H9 (cell line): ENCODE data around the gene AMZ2. TPM values are rescaled to one million over a fixed set of nuclear protein-coding genes. Genes with fewer than 3 reads are reported as not detected.

Source experiments
- DNase-seq: peaks from one replicate; pipeline ENCODE4 v3.0.0-alpha.2; 2017
- H2AFZ ChIP-seq: one replicate; pipeline ENCODE4 v1.6.1; 2013; ENCODE audit warnings: mild to moderate bottlenecking, low read length, control low read depth, moderate library complexity
- H2AK5ac ChIP-seq: 2 replicates; pipeline ENCODE4 v1.6.1; 2013; ENCODE audit warnings: low read length, control low read depth, mixed read lengths; ENCODE audit not compliant: insufficient read length
- H2BK120ac ChIP-seq: one replicate; pipeline ENCODE4 v1.6.1; 2013; ENCODE audit warnings: low read depth, mild to moderate bottlenecking, low read length, control low read depth, inconsistent platforms; ENCODE audit not compliant: poor library complexity, severe bottlenecking
- H2BK12ac ChIP-seq: 2 replicates; pipeline ENCODE4 v1.6.1; 2013; ENCODE audit warnings: low read length, control low read depth, mixed read lengths, low read depth; ENCODE audit not compliant: insufficient read length
- H2BK15ac ChIP-seq: 2 replicates; pipeline ENCODE4 v1.6.1; 2013; ENCODE audit warnings: low read depth, low read length, control low read depth
- H2BK20ac ChIP-seq: one replicate; pipeline ENCODE4 v1.6.1; 2013; ENCODE audit warnings: low read depth, mild to moderate bottlenecking, low read length, control low read depth, inconsistent platforms; ENCODE audit not compliant: poor library complexity, severe bottlenecking
- H2BK5ac ChIP-seq: 2 replicates; pipeline ENCODE4 v1.6.1; 2013; ENCODE audit warnings: low read length, control low read depth, mixed read lengths; ENCODE audit not compliant: insufficient read length
- H3K14ac ChIP-seq: 2 replicates; pipeline ENCODE4 v1.6.1; 2013; ENCODE audit warnings: low read length, control low read depth; ENCODE audit not compliant: insufficient read depth
- H3K18ac ChIP-seq: 2 replicates; pipeline ENCODE4 v1.6.1; 2013; ENCODE audit warnings: low read depth, mild to moderate bottlenecking, mixed read lengths, low read length, control low read depth; ENCODE audit not compliant: insufficient read length
- H3K23ac ChIP-seq: 2 replicates; pipeline ENCODE4 v1.6.1; 2013; ENCODE audit warnings: low read length, control low read depth, mixed read lengths, low read depth; ENCODE audit not compliant: insufficient read length
- H3K23me2 ChIP-seq: 2 replicates; pipeline ENCODE4 v1.6.1; 2013; ENCODE audit warnings: low read depth, mild to moderate bottlenecking, mixed read lengths, low read length, control low read depth; ENCODE audit not compliant: insufficient read length, poor library complexity, severe bottlenecking
- H3K27ac ChIP-seq: 2 replicates; pipeline ENCODE4 v1.5.1; 2013; ENCODE audit warnings: low read length, control low read depth, mixed read lengths, low read depth; ENCODE audit not compliant: insufficient read length
- H3K27me3 ChIP-seq: 2 replicates; pipeline ENCODE4 v1.6.1; 2013; ENCODE audit warnings: low read length, control low read depth, inconsistent platforms; ENCODE audit not compliant: insufficient read depth
- H3K4ac ChIP-seq: 2 replicates; pipeline ENCODE4 v1.6.1; 2013; ENCODE audit warnings: low read depth, mild to moderate bottlenecking, control low read depth, inconsistent platforms, low read length, moderate library complexity
- H3K4me1 ChIP-seq: 2 replicates; pipeline ENCODE4 v1.6.1; 2013; ENCODE audit warnings: low read length, control low read depth, inconsistent platforms; ENCODE audit not compliant: insufficient read depth
- H3K4me2 ChIP-seq: 2 replicates; pipeline ENCODE4 v1.6.1; 2013; ENCODE audit warnings: low read length, control low read depth, mixed read lengths; ENCODE audit not compliant: insufficient read length, insufficient read depth
- H3K56ac ChIP-seq: 2 replicates; pipeline ENCODE4 v1.6.1; 2013; ENCODE audit warnings: low read depth, mild to moderate bottlenecking, mixed read lengths, low read length, control low read depth; ENCODE audit not compliant: insufficient read length
- H3K79me1 ChIP-seq: 2 replicates; pipeline ENCODE4 v1.6.1; 2013; ENCODE audit warnings: low read depth, mild to moderate bottlenecking, moderate library complexity, low read length, control low read depth, inconsistent platforms; ENCODE audit not compliant: insufficient read depth, poor library complexity, severe bottlenecking
- H3K79me2 ChIP-seq: 2 replicates; pipeline ENCODE4 v1.6.1; 2013; ENCODE audit warnings: low read length, control low read depth, inconsistent platforms; ENCODE audit not compliant: insufficient read depth
- H3K9ac ChIP-seq: 2 replicates; pipeline ENCODE4 v1.6.1; 2013; ENCODE audit warnings: low read length, control low read depth, mixed read lengths; ENCODE audit not compliant: insufficient read length; ENCODE audit errors: extremely low read depth
- H3K9me3 ChIP-seq: one replicate; pipeline ENCODE4 v1.6.1; 2013; ENCODE audit warnings: low read depth, low read length, inconsistent platforms; ENCODE audit not compliant: control insufficient read depth
- H3T11ph ChIP-seq: one replicate; pipeline ENCODE4 v1.6.1; 2013; ENCODE audit warnings: mild to moderate bottlenecking, low read length, control low read depth, inconsistent platforms
- H4K20me1 ChIP-seq: one replicate; pipeline ENCODE4 v1.6.1; 2013; ENCODE audit not compliant: control insufficient read depth, insufficient read length, insufficient read depth
- H4K5ac ChIP-seq: 2 replicates; pipeline ENCODE4 v1.6.1; 2013; ENCODE audit warnings: low read depth, mild to moderate bottlenecking, mixed read lengths, low read length, control low read depth; ENCODE audit not compliant: insufficient read length
- H4K8ac ChIP-seq: replicated peaks from 2 replicates; pipeline ENCODE4 v1.6.1; 2013; ENCODE audit warnings: low read length, control low read depth, mixed read lengths, low read depth; ENCODE audit not compliant: insufficient read length
- H4K91ac ChIP-seq: 2 replicates; pipeline ENCODE4 v1.6.1; 2013; ENCODE audit warnings: low read depth, mild to moderate bottlenecking, moderate library complexity, mixed read lengths, low read length, control low read depth; ENCODE audit not compliant: insufficient read length
- H3K27ac Mint-ChIP-seq, 3 experiments: 2 replicates in 2 of 3; 3 replicates in 1 of 3; pipeline ENCODE4 v1.8.0; 2020 to 2021; ENCODE audit warnings: mixed read lengths in 3 of 3, mild to moderate bottlenecking in 1 of 3, moderate library complexity in 1 of 3
- H3K27me3 Mint-ChIP-seq: 2 replicates; pipeline ENCODE4 v1.8.0; 2021; ENCODE audit warnings: low read depth, mild to moderate bottlenecking, moderate library complexity, mixed read lengths
- H3K36me3 Mint-ChIP-seq, 3 experiments: 2 replicates in 2 of 3; 3 replicates in 1 of 3; pipeline ENCODE4 v1.8.0; 2020 to 2021; ENCODE audit warnings: low read depth in 3 of 3, mixed read lengths in 3 of 3; ENCODE audit not compliant: insufficient read depth in 1 of 3
- H3K4me1 Mint-ChIP-seq, 2 experiments: 2 replicates each; pipeline ENCODE4 v1.8.0; 2020; ENCODE audit warnings: mixed read lengths in 2 of 2
- H3K4me3 Mint-ChIP-seq, 2 experiments: 2 replicates in 1 of 2; 3 replicates in 1 of 2; pipeline ENCODE4 v1.8.0; 2020 to 2021; ENCODE audit warnings: mild to moderate bottlenecking in 2 of 2, mixed read lengths in 2 of 2, moderate library complexity in 1 of 2
- H3K9me3 Mint-ChIP-seq, 2 experiments: 2 replicates in 1 of 2; 3 replicates in 1 of 2; pipeline ENCODE4 v1.8.0; 2020; ENCODE audit warnings: mild to moderate bottlenecking in 2 of 2, mixed read lengths in 2 of 2, moderate library complexity in 1 of 2
- CTCF ChIP-seq: fragments of 200-600 bp; sonication (generic); conservative IDR thresholded peaks from 3 replicates; pipeline ENCODE4 v1.8.0; 2021; ENCODE audit warnings: antibody characterized with exemption, mild to moderate bottlenecking
- WGBS: extraction: QIAGEN DNeasy Blood & Tissue Kit; methylation state at CpG from one replicate; pipeline ENCODE4 v1.1.7; 2013; ENCODE audit warnings: missing lambda C conversion rate, low lambda C conversion rate, mixed read lengths; ENCODE audit not compliant: insufficient read length; ENCODE audit errors: extremely low coverage; 5-methylcytosine and 5-hydroxymethylcytosine counted together
- total RNA-seq: library from RNA; stranded (reverse); gene quantifications from 2 replicates; pipeline ENCODE4 v1.2.1, GENCODE V29; 2021

AMZ2 gene
- total RNA-seq, 1 experiment from 2014 or later, result 82.6 TPM

GRCh38 chr17:68248891-68249290 is 1.0 kb downstream of the AMZ2 start:
- Histone ChIP-seq H3K27ac (no peak overlapping the region), H3K9ac (no peak overlapping the region), H2BK120ac (no peak overlapping the region)

More at GRCh38 chr17:68248891-68249290, 1.0 kb downstream of the AMZ2 start:
- H3K4me1 ChIP-seq, result no peaks in the 10 kb centered on the region
- H4K20me1 ChIP-seq, result peaks cover 3% of the 10 kb centered on the region
- H2BK5ac ChIP-seq, result no peak overlapping the region
- H2AFZ ChIP-seq, result no peak overlapping the region
- no peak overlapping the region for H4K91ac ChIP-seq
- no peak for TF ChIP-seq CTCF
- no peak overlapping the region for H3T11ph ChIP-seq
- no peak overlapping the region for H3K18ac ChIP-seq
- no peak overlapping the region for H4K5ac ChIP-seq
- H4K8ac ChIP-seq, result no peak overlapping the region
- Mint-ChIP-seq H3K9me3 (no peaks in the 10 kb centered on the region), H3K36me3 (peaks cover 5 to 29% (median 26%) of the 10 kb centered on the region in 3 experiments; a peak in 6 of 7 replicates), H3K27me3 (no peaks in the 10 kb centered on the region; the same call in 1 of the 2 replicates), H3K4me1 (peaks cover 12 to 13% of the 10 kb centered on the region in 2 experiments), H3K4me3 (peak overlapping the region; percentile 94 to 95), H3K27ac (no peak overlapping the region)
- no peak overlapping the region for H3K4ac ChIP-seq
- H3K9me3 ChIP-seq, result no peaks in the 10 kb centered on the region
- H2BK12ac ChIP-seq, result no peak overlapping the region
- H3K79me1 ChIP-seq, result no peaks in the 10 kb centered on the region
- no peaks in the 10 kb centered on the region for H3K79me2 ChIP-seq
- no peak overlapping the region for H3K56ac ChIP-seq
- WGBS, result no CpG with 5 or more reads among the region's 5 CpGs
- H2BK20ac ChIP-seq, result no peak overlapping the region
- H2AK5ac ChIP-seq, result no peak overlapping the region
- no peak overlapping the region for H2BK15ac ChIP-seq
- H3K27me3 ChIP-seq, result no peaks in the 10 kb centered on the region
- no peak overlapping the region for H3K23ac ChIP-seq
- H3K4me2 ChIP-seq, result no peak overlapping the region
- no peaks in the 10 kb centered on the region for H3K23me2 ChIP-seq
- no peak overlapping the region for H3K14ac ChIP-seq
- no peak for DNase-seq
